Bronchial epithelial cell (primary cell): Measurements from ENCODE around the gene URM1. TPM values are rescaled to one million over a fixed set of nuclear protein-coding genes. Genes with fewer than 3 reads are reported as not detected.

Experiments
- DNase-seq: peaks from one replicate; pipeline ENCODE4 v3.0.0-alpha.2; 2010; ENCODE audit warnings: low read depth
- FAIRE-seq: peaks from 2 replicates; lab custom pipeline; 2011; peaks lifted over from hg19 to GRCh38; lab: Jason Lieb, UNC
- H3K27me3 ChIP-seq: 2 replicates; pipeline ENCODE4 v1.5.1; 2011; ENCODE audit warnings: low read length; ENCODE audit not compliant: control insufficient read depth, insufficient read depth
- H3K36me3 ChIP-seq: 2 replicates; pipeline ENCODE4 v1.5.1; 2011; ENCODE audit warnings: low read length; ENCODE audit not compliant: control insufficient read depth, insufficient read depth
- H3K4me3 ChIP-seq: 2 replicates; pipeline ENCODE4 v1.5.1; 2011; ENCODE audit warnings: mild to moderate bottlenecking, low read depth, low read length, control low read depth
- CTCF ChIP-seq: IDR thresholded peaks from 2 replicates; pipeline ENCODE4 v1.5.1; 2011; ENCODE audit warnings: mild to moderate bottlenecking, moderate library complexity, low read length, control low read depth, inconsistent platforms; ENCODE audit not compliant: insufficient read depth, severe bottlenecking
- total RNA-seq: library from RNA; depleted of rRNA; stranded (reverse); fragments of >200 nt; gene quantifications from 2 replicates; pipeline ENCODE4 v1.2.1, GENCODE V29; 2014

URM1 gene
- total RNA-seq, 1 donor from 2014 or later = 17.9 TPM

DNA sequence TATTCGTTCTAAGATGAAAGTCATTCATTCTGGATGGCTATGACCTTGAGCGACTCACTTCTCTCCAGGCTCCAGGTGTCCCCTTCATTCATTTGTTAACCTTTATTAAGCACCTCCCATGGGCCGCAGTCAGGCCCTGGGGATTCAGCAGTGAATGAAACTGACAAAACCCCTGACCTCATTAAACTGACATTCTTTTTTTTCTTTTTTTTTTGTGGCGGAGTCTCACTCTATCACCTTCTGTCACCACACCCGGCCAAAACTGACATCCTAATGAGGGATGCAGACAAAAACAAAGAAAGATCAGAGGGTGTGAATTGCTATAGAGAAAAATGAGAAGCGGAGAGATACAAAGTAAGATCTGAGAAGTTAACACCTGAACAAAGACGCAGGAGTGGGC, 68.1 kb downstream of the URM1 start:
- H3K4me3 ChIP-seq = no peak overlapping the region
- peaks cover 2% of the 10 kb centered on the region for H3K36me3 ChIP-seq
- peaks cover 2% of the 10 kb centered on the region for H3K27me3 ChIP-seq
- TF ChIP-seq CTCF = no peak
- DNase-seq (no peak), FAIRE-seq (no peak)

Other genes with a start within 250 kb of the URM1 start
- gene PTGES2, start 243.6 kb upstream of the URM1 start, total RNA-seq = 130 and 137 TPM in 2 replicates
- 48.4 and 110 TPM in 2 replicates for gene LCN2, start 221.9 kb upstream of the URM1 start, total RNA-seq
- 28.2 and 29.4 TPM in 2 replicates for gene BBLN, start 211.1 kb upstream of the URM1 start, total RNA-seq
- 15.0 and 32.0 TPM in 2 replicates for gene CIZ1, start 179.8 kb upstream of the URM1 start, total RNA-seq
- gene DNM1, start 168.0 kb upstream of the URM1 start, total RNA-seq = 0.53 and 0.77 TPM in 2 replicates
- gene GOLGA2, start 95.4 kb upstream of the URM1 start, total RNA-seq = 54.8 and 70.9 TPM in 2 replicates
- gene SWI5, start 95.1 kb upstream of the URM1 start, total RNA-seq = 30.0 and 30.7 TPM in 2 replicates
- gene TRUB2, start 48.9 kb upstream of the URM1 start, total RNA-seq = 18.8 and 19.2 TPM in 2 replicates
- gene COQ4, start 48.5 kb upstream of the URM1 start, total RNA-seq = 24.7 and 28.8 TPM in 2 replicates
- gene SLC27A4, start 30.8 kb upstream of the URM1 start, total RNA-seq = 19.7 and 34.8 TPM in 2 replicates
- 12.4 and 28.2 TPM in 2 replicates for gene CERCAM, start 49.5 kb downstream of the URM1 start, total RNA-seq
- gene ODF2, start 84.6 kb downstream of the URM1 start, total RNA-seq = 17.6 and 27.1 TPM in 2 replicates
- gene GLE1, start 133.3 kb downstream of the URM1 start, total RNA-seq = 27.1 and 30.3 TPM in 2 replicates
- 159 and 277 TPM in 2 replicates for gene SPTAN1, start 181.2 kb downstream of the URM1 start, total RNA-seq